SU-DHL-6 (cell line): Measurements from ENCODE around the gene COQ5.

Experiments used
- H2AFZ ChIP-seq: fragments of 200-600 bp; sonication (generic); 2 replicates; pipeline ENCODE4 v1.6.1; 2014; ENCODE audit warnings: low read depth, mild to moderate bottlenecking, moderate library complexity, mixed read lengths, antibody characterized with exemption, low read length; ENCODE audit not compliant: severe bottlenecking
- H3F3A ChIP-seq: fragments of 200-600 bp; shearing (Covaris generic); 2 replicates; pipeline ENCODE4 v1.6.0; 2016; ENCODE audit warnings: antibody characterized with exemption, mild to moderate bottlenecking; ENCODE audit not compliant: insufficient read depth
- H3K27ac ChIP-seq: fragments of 200-600 bp; sonication (generic); 2 replicates; pipeline ENCODE4 v1.5.1; 2016; ENCODE audit warnings: low read depth, mild to moderate bottlenecking, low read length, moderate library complexity, mixed read lengths
- H3K27me3 ChIP-seq: fragments of 200-600 bp; sonication (generic), shearing (Covaris generic); 2 replicates; pipeline ENCODE4 v1.6.0; 2014; ENCODE audit warnings: mild to moderate bottlenecking, low read length
- H3K36me3 ChIP-seq: fragments of 200-600 bp; sonication (generic); 2 replicates; pipeline ENCODE4 v1.6.1; 2014; ENCODE audit warnings: mild to moderate bottlenecking, low read length, mixed read lengths
- H3K4me2 ChIP-seq: fragments of 300-600, 200-600 bp; shearing (Covaris generic), sonication (generic); 2 replicates; pipeline ENCODE4 v1.6.0; 2014; ENCODE audit warnings: low read length, low read depth, mild to moderate bottlenecking; ENCODE audit not compliant: poor library complexity, severe bottlenecking
- H3K4me3 ChIP-seq: fragments of 200-600 bp; sonication (generic); 2 replicates; pipeline ENCODE4 v1.5.1; 2014; ENCODE audit warnings: antibody characterized with exemption, low read length, mild to moderate bottlenecking, mixed read lengths; ENCODE audit not compliant: insufficient read depth, poor library complexity, severe bottlenecking
- H3K79me2 ChIP-seq: fragments of 200-600 bp; sonication (generic); 2 replicates; pipeline ENCODE4 v1.6.1; 2014; ENCODE audit warnings: mild to moderate bottlenecking, low read length, moderate library complexity; ENCODE audit not compliant: insufficient read depth
- H3K9ac ChIP-seq: fragments of 200-600 bp; sonication (generic); 2 replicates; pipeline ENCODE4 v1.7.0; 2014; ENCODE audit warnings: mild to moderate bottlenecking, low read length
- H3K9me2 ChIP-seq: fragments of 200-600 bp; sonication (generic); replicated peaks from 2 replicates; pipeline ENCODE4 v1.6.1; 2014; ENCODE audit warnings: low read length; ENCODE audit not compliant: insufficient read depth
- H3K9me3 ChIP-seq: fragments of 200-600 bp; sonication (generic); 2 replicates; pipeline ENCODE4 v1.6.1; 2014; ENCODE audit warnings: low read length, mixed read lengths; ENCODE audit not compliant: insufficient read depth
- H4K20me1 ChIP-seq: fragments of 200-600 bp; sonication (generic); 2 replicates; pipeline ENCODE4 v1.6.1; 2014; ENCODE audit warnings: low read depth, mild to moderate bottlenecking, antibody characterized with exemption, low read length, moderate library complexity, mixed read lengths
- EZH2phosphoT487 ChIP-seq: fragments of 200-600 bp; sonication (generic), shearing (Covaris generic); conservative IDR thresholded peaks from 2 replicates; pipeline ENCODE4 v1.6.1; 2018; ENCODE audit warnings: mild to moderate bottlenecking, antibody characterized with exemption, low read length, moderate library complexity, mixed read lengths
- TF ChIP-seq, protein P1 (sequence below): fragments of 200-600 bp; sonication (generic); IDR thresholded peaks from one replicate; pipeline ENCODE4 v1.5.1; 2017; ENCODE audit warnings: antibody characterized with exemption, mild to moderate bottlenecking, low read length, moderate library complexity; ENCODE audit not compliant: insufficient read depth, poor library complexity, severe bottlenecking

COQ5 gene

DNA sequence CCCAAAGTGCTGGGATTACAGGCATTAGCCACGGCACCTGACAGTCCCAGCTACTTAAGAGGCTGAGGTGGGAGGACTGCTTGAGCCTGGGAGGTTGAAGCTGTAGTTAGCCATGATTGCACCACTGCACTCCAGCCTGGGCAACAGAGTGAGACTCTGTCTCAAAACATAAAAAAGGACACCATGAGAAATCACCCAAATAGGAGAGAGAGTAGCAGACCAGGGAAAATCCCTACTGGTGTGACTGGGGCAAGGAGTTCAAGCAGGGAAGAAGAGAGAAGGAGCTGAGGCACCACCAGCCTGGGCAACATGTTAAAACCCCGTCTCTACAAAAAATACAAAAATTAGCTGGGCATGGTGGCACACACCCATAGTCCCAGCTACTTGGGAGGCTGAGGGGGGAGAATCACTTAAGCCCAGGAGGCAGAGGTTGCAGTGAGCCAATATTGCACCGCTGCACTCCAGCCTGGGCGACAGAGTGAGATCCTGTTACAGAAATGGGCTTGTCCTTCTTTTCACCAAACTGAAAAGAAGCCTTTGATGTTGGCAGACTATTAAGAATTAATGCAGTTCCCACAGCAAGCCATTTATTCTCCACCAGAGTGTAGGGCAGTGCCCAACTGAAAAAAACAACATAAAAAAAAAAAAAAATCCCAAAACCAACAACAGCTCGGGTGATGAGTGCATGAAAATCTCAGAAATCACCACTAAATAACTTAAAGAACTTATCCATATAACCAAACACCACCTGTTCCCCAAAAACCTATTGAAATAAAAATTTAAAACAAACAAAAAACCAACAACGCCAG, 54.9 kb downstream of the COQ5 start:
- H3K9ac ChIP-seq = no peak overlapping the region
- no peak overlapping the region for H3K4me3 ChIP-seq
- H3F3A ChIP-seq = peaks cover 7% of the 10 kb centered on the region; the same call in 1 of the 2 replicates
- H3K79me2 ChIP-seq = peaks cover 16% of the 10 kb centered on the region
- no peak overlapping the region for H3K4me2 ChIP-seq
- no peak overlapping the region for H2AFZ ChIP-seq
- no peaks in the 10 kb centered on the region for H3K9me3 ChIP-seq
- no peak overlapping the region for H3K27ac ChIP-seq
- no peaks in the 10 kb centered on the region for H3K9me2 ChIP-seq
- no peaks in the 10 kb centered on the region for H3K27me3 ChIP-seq
- no peaks in the 10 kb centered on the region for H4K20me1 ChIP-seq
- TF ChIP-seq, protein P1, sequence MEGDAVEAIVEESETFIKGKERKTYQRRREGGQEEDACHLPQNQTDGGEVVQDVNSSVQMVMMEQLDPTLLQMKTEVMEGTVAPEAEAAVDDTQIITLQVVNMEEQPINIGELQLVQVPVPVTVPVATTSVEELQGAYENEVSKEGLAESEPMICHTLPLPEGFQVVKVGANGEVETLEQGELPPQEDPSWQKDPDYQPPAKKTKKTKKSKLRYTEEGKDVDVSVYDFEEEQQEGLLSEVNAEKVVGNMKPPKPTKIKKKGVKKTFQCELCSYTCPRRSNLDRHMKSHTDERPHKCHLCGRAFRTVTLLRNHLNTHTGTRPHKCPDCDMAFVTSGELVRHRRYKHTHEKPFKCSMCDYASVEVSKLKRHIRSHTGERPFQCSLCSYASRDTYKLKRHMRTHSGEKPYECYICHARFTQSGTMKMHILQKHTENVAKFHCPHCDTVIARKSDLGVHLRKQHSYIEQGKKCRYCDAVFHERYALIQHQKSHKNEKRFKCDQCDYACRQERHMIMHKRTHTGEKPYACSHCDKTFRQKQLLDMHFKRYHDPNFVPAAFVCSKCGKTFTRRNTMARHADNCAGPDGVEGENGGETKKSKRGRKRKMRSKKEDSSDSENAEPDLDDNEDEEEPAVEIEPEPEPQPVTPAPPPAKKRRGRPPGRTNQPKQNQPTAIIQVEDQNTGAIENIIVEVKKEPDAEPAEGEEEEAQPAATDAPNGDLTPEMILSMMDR = no peak
- no peak for TF ChIP-seq EZH2phosphoT487
- H3K36me3 ChIP-seq = peaks cover 2% of the 10 kb centered on the region; the same call in 1 of the 2 replicates

DNA sequence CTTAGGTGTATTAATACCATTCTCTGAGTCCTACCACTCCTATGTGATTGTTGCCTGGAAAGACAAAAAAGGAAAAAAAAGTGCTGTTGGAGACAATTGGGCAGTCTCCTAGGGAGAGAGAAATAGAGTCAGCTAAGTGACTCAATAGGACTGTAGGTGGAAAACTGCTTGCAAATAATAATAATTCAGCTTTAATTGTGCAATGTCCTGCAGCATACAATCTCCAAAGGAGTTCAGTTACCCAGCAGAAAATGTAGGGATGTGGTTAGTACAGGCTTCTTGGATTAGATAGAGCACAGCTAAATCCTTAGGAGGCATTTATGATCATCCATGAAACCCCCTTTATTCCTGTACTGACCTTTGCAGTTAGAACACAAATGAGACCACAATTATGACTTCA, 56.4 kb downstream of the COQ5 start:
- H3K9me2 ChIP-seq = no peaks in the 10 kb centered on the region
- no peak for TF ChIP-seq EZH2phosphoT487
- TF ChIP-seq, protein P1 = no peak
- no peak overlapping the region for H3K9ac ChIP-seq
- no peak overlapping the region for H3K27ac ChIP-seq
- no peaks in the 10 kb centered on the region for H3K27me3 ChIP-seq
- no peaks in the 10 kb centered on the region for H3K9me3 ChIP-seq
- peaks cover 2% of the 10 kb centered on the region; the same call in 1 of the 2 replicates for H3K36me3 ChIP-seq
- H3F3A ChIP-seq = peaks cover 11% of the 10 kb centered on the region; the same call in 1 of the 2 replicates
- peaks cover 12% of the 10 kb centered on the region for H4K20me1 ChIP-seq
- H3K79me2 ChIP-seq = peaks cover 30% of the 10 kb centered on the region
- no peak overlapping the region for H3K4me3 ChIP-seq
- H3K4me2 ChIP-seq = peak overlapping the region; percentile 66
- no peak overlapping the region for H2AFZ ChIP-seq

DNA sequence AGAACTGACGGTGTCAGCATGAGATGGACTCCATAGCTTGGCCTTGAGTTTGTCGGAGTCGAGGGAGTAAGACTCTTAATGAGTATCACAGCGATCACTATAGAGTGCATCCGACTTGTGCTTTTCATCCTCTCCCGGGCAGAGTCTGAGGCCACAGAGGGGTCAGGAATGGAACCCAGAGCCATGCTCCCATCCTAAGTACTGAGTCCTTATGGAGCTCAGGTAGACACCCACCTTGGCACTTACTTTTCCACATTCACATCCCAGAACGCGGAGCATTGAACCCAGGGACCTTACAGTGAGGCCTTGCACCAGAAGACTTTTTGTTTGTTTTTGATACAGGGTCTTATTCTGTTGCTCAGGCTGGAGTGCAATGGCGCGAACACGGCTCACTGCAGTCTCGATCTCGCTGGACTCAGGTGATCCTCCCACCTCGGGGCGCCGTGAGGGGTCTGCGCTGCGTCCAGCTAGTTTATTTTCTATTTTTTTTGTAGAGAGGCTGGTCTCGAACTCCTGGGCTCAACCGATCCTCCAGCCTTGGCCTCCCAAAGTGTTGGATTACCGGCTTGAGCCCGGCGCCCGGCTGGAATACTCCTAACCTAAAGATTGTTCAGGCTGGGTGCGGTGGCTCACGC, 58.7 kb downstream of the COQ5 start:
- no peak for TF ChIP-seq EZH2phosphoT487
- TF ChIP-seq, protein P1 = no peak
- Histone ChIP-seq H3K79me2 (peaks cover 53% of the 10 kb centered on the region), H3K9ac (peak overlapping the region; percentile 82), H3K27ac (peak overlapping the region; percentile 62), H3K4me3 (peak overlapping the region; percentile 84), H3K9me2 (no peaks in the 10 kb centered on the region), H3K36me3 (peaks cover 8% of the 10 kb centered on the region; the same call in 1 of the 2 replicates), H4K20me1 (peaks cover 28% of the 10 kb centered on the region), H3K27me3 (no peaks in the 10 kb centered on the region), H2AFZ (peak overlapping the region; percentile 87), H3K4me2 (peak overlapping the region; percentile 66), H3F3A (peaks cover 15% of the 10 kb centered on the region; the same call in 1 of the 2 replicates), H3K9me3 (no peaks in the 10 kb centered on the region)
